IMR-90 (cell line): ENCODE data around the gene RAB39A. TPM values are rescaled to one million over a fixed set of nuclear protein-coding genes. Genes with fewer than 3 reads are reported as not detected.

Source experiments
- ATAC-seq: fragments of 200-7000 bp; cut with Tn5 transposase; 2 replicates; pipeline ENCODE4 v1.9.1; 2020; ENCODE audit warnings: low read depth, mild to moderate bottlenecking, moderate library complexity
- BruUV-seq: library from RNA; stranded (reverse); fragments of 400-500 nt; replicated peaks from 2 replicates; lab custom pipeline; 2021; lab: Mats Ljungman, UMichigan
- CTCF ChIA-PET: fragments of 300-600 bp; formaldehyde crosslinking; extraction: SDS; loops from one replicate; lab custom pipeline; 2021; ENCODE audit warnings: antibody characterized with exemption; lab: Yijun Ruan, JAX
- POLR2A ChIA-PET: fragments of 300-600 bp; sonication (Branson Sonifier 250); formaldehyde crosslinking; loops from one replicate; lab custom pipeline; 2022; ENCODE audit warnings: antibody characterized with exemption; ENCODE audit not compliant: unreplicated experiment; lab: Charles Lee
- DNase-seq: peaks from one replicate; pipeline ENCODE4 v3.0.0; 2013
- H2AFZ ChIP-seq: replicated peaks from 2 replicates; pipeline ENCODE3; 2013; ENCODE audit warnings: low read length, mild to moderate bottlenecking; ENCODE audit not compliant: poor library complexity
- H2AK5ac ChIP-seq: 2 replicates; pipeline ENCODE4 v1.6.1; 2013; ENCODE audit warnings: low read depth, low read length, inconsistent platforms
- H2AK9ac ChIP-seq: replicated peaks from 2 replicates; pipeline ENCODE3; 2013; ENCODE audit warnings: mild to moderate bottlenecking, low read depth, low read length, moderate library complexity; ENCODE audit not compliant: poor library complexity
- H2BK120ac ChIP-seq: 2 replicates; pipeline ENCODE4 v1.6.1; 2013; ENCODE audit warnings: low read depth, low read length, inconsistent platforms
- H2BK15ac ChIP-seq: 3 replicates; pipeline ENCODE4 v1.6.1; 2013; ENCODE audit warnings: low read depth, low read length, inconsistent platforms
- H2BK20ac ChIP-seq: 2 replicates; pipeline ENCODE4 v1.6.1; 2013; ENCODE audit warnings: low read depth, mild to moderate bottlenecking, inconsistent platforms, low read length, moderate library complexity
- H2BK5ac ChIP-seq: 2 replicates; pipeline ENCODE4 v1.6.1; 2013; ENCODE audit warnings: mild to moderate bottlenecking, low read depth, low read length, inconsistent platforms; ENCODE audit not compliant: poor library complexity, severe bottlenecking
- H3K14ac ChIP-seq: replicated peaks from 2 replicates; pipeline ENCODE4 v1.6.1; 2013; ENCODE audit warnings: low read depth, low read length, inconsistent platforms
- H3K18ac ChIP-seq: 2 replicates; pipeline ENCODE4 v1.6.1; 2013; ENCODE audit warnings: low read depth, low read length, control low read depth
- H3K23ac ChIP-seq: 2 replicates; pipeline ENCODE4 v1.6.1; 2013; ENCODE audit warnings: low read depth, low read length, inconsistent platforms
- H3K27ac ChIP-seq: 2 replicates; pipeline ENCODE4 v1.5.1; 2013; ENCODE audit warnings: mild to moderate bottlenecking, control low read depth, low read length; ENCODE audit not compliant: insufficient read depth
- H3K27me3 ChIP-seq: 2 replicates; pipeline ENCODE4 v1.6.1; 2013; ENCODE audit warnings: low read length; ENCODE audit not compliant: control insufficient read depth, insufficient read depth
- H3K36me3 ChIP-seq: 2 replicates; pipeline ENCODE4 v1.6.1; 2013; ENCODE audit warnings: low read length, mixed read lengths; ENCODE audit not compliant: control insufficient read depth, insufficient read depth
- H3K4ac ChIP-seq: 2 replicates; pipeline ENCODE4 v1.6.1; 2013; ENCODE audit warnings: low read depth, low read length, inconsistent platforms
- H3K4me1 ChIP-seq: 2 replicates; pipeline ENCODE4 v1.6.1; 2013; ENCODE audit warnings: low read length, mixed read lengths; ENCODE audit not compliant: control insufficient read depth, insufficient read depth
- H3K4me2 ChIP-seq: 2 replicates; pipeline ENCODE4 v1.6.1; 2013; ENCODE audit warnings: low read depth, mild to moderate bottlenecking, control low read depth, low read length, moderate library complexity
- H3K4me3 ChIP-seq: 2 replicates; pipeline ENCODE4 v1.5.1; 2013; ENCODE audit warnings: low read depth, mild to moderate bottlenecking, control low read depth, low read length, moderate library complexity; ENCODE audit not compliant: insufficient read depth
- H3K56ac ChIP-seq: 2 replicates; pipeline ENCODE4 v1.6.1; 2013; ENCODE audit warnings: low read length, inconsistent platforms; ENCODE audit not compliant: insufficient read depth; ENCODE audit errors: extremely low read depth
- H3K79me1 ChIP-seq, 2 experiments: 2 replicates each; pipeline ENCODE4 v1.6.1; 2013; ENCODE audit warnings: low read length in 2 of 2, inconsistent platforms in 1 of 2, low read depth in 1 of 2
- H3K9ac ChIP-seq: 2 replicates; pipeline ENCODE4 v1.6.1; 2013; ENCODE audit warnings: low read depth, low read length, control low read depth
- H3K9me1 ChIP-seq: 2 replicates; pipeline ENCODE4 v1.6.1; 2013; ENCODE audit warnings: low read length, inconsistent platforms; ENCODE audit not compliant: insufficient read depth
- H3K9me3 ChIP-seq: 2 replicates; pipeline ENCODE4 v1.6.1; 2013; ENCODE audit warnings: low read length; ENCODE audit not compliant: control insufficient read depth, insufficient read depth
- H4K20me1 ChIP-seq: 2 replicates; pipeline ENCODE4 v1.6.1; 2013; ENCODE audit warnings: low read length, inconsistent platforms; ENCODE audit not compliant: insufficient read depth
- H4K5ac ChIP-seq: 2 replicates; pipeline ENCODE4 v1.6.1; 2013; ENCODE audit warnings: mild to moderate bottlenecking, low read depth, low read length, control low read depth
- H4K8ac ChIP-seq, 2 experiments: 2 replicates each; pipeline ENCODE4 v1.6.1; 2013; ENCODE audit warnings: low read depth in 2 of 2, low read length in 2 of 2, control low read depth in 1 of 2, inconsistent platforms in 1 of 2
- H4K91ac ChIP-seq: 2 replicates; pipeline ENCODE4 v1.6.1; 2013; ENCODE audit warnings: low read depth, low read length, inconsistent platforms; ENCODE audit not compliant: insufficient read depth
- MXI1 ChIP-seq: IDR thresholded peaks from 2 replicates; pipeline ENCODE4 v1.6.1; 2012; ENCODE audit warnings: low read depth, mild to moderate bottlenecking, low read length, moderate library complexity, borderline replicate concordance
- WGBS, 2 experiments: methylation state at CpG; one replicate each; pipeline versions ENCODE4 v1.1.5 to v1.1.7; 2013; ENCODE audit warnings: missing lambda C conversion rate in 2 of 2; ENCODE audit not compliant: insufficient read length in 1 of 2; ENCODE audit errors: extremely low coverage in 2 of 2; 5-methylcytosine and 5-hydroxymethylcytosine counted together
- dilution Hi-C: fragments of 300-500 bp; cut with HindIII; formaldehyde crosslinking; loops from one replicate; pipeline ENCODE4 v1.14.3; 2018; ENCODE audit warnings: low sequenced_read_pairs; ENCODE audit not compliant: unreplicated experiment
- in situ Hi-C: fragments of 300-500 bp; cut with MboI; formaldehyde crosslinking; loops from 3 replicates; pipeline ENCODE4 v1.14.3; 2019; ENCODE audit warnings: low sequenced_read_pairs, inconsistent platforms, mixed read lengths
- intact Hi-C: fragments of 100-400 bp; cut with micrococcal nuclease; formaldehyde crosslinking; loops from 2 replicates; pipeline ENCODE4 v1.10.0; 2022
- polyA plus RNA-seq, 3 experiments: library from polyadenylated mRNA; depleted of rRNA; stranded (reverse); fragments of >200 nt; gene quantifications; 2 replicates each; pipeline ENCODE4 v1.2.3, GENCODE V29; 2012; ENCODE audit warnings: low replicate concordance in 1 of 3
- total RNA-seq: library from RNA; depleted of rRNA; stranded (reverse); fragments of >200 nt; gene quantifications from 2 replicates; pipeline ENCODE4 v1.2.3, GENCODE V29; 2012

RAB39A gene
- total and polyA plus RNA-seq, 2 of the 4 experiments (the other 2 are of a cell fraction), result not detected

GRCh38 chr11:107927559-107927958 is 689 bp upstream of the RAB39A start:
- no peak for TF ChIP-seq MXI1
- WGBS, 2 experiments, result no CpG with 5 or more reads among the region's 5 CpGs
- Histone ChIP-seq H3K36me3 (no peaks in the 10 kb centered on the region), H2AK9ac (no peak overlapping the region), H3K27me3 (peaks cover 8% of the 10 kb centered on the region), H4K8ac (no peak overlapping the region), H3K4me2 (no peak overlapping the region), H2AFZ (no peak overlapping the region), H4K20me1 (no peaks in the 10 kb centered on the region), H3K14ac (no peak overlapping the region), H3K56ac (no peak overlapping the region), H3K27ac (no peak overlapping the region), H3K9ac (no peak overlapping the region), H3K9me1 (no peaks in the 10 kb centered on the region), H2BK5ac (no peak overlapping the region), H3K79me1 (no peaks in the 10 kb centered on the region), H4K91ac (no peak overlapping the region), H2BK20ac (no peak overlapping the region), H3K4ac (no peak overlapping the region), H3K23ac (no peak overlapping the region), H3K18ac (no peak overlapping the region), H2BK120ac (no peak overlapping the region), H2AK5ac (no peak overlapping the region), H2BK15ac (no peak overlapping the region), H3K4me1 (no peaks in the 10 kb centered on the region), H4K5ac (no peak overlapping the region), H3K9me3 (peaks cover 2% of the 10 kb centered on the region; the same call in 1 of the 2 replicates), H3K4me3 (no peak overlapping the region)
- no TSS peak for BruUV-seq
- intact Hi-C loops (no loop called here), dilution Hi-C loops (no loop called here), in situ Hi-C loops (no loop called here)
- POLR2A ChIA-PET, result no interaction called here
- ATAC-seq, result no peak
- CTCF ChIA-PET, result no interaction called here
- DNase-seq, result no peak
